ENCODE results near the gene SGTB. TPM values are rescaled to one million over a fixed set of nuclear protein-coding genes. Genes with fewer than 3 reads are reported as not detected.
"Not testable (repeated sequence)": the region's sequence is repeated elsewhere in the genome, so short reads cannot be mapped to it uniquely, and the experiment has no call there.

SGTB gene
- total and polyA plus RNA-seq, 5 experiments from 2014 or later, result 12.5 to 53.8 (median 15.4) TPM

DNA sequence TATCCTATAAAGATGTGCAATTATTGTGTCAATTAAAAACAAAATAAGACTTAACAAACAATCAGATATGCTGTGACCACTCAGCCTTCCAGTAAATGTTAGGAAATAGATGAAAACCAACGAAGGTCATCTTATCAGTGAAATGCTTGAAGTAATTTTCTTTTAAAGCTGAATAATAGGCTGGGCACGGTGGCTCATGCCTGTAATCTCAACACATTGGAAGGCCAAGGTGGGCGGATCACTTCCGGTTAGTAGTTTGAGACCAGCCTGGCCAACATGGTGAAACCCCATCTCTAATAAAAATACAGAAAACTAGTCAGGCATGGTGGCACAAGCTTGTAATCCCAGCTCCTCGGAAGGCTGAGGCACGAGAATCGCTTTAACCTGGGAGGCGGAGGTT, 31.3 kb upstream of the SGTB start:
- DNase-seq (no peak), ATAC-seq (no peak)
- Mint-ChIP-seq H3K4me1 (peaks cover 0 to 8% (median 5%) of the 10 kb centered on the region in 4 donors), H3K27me3 (no peaks in the 10 kb centered on the region), H3K9me3 (peaks cover 0 to 8% (median 0%) of the 10 kb centered on the region in 9 donors), H3K27ac (no peak overlapping the region), H3K4me3 (no peak overlapping the region), H3K36me3 (no peaks in the 10 kb centered on the region)
- POLR2A ChIA-PET, result no interaction called here

DNA sequence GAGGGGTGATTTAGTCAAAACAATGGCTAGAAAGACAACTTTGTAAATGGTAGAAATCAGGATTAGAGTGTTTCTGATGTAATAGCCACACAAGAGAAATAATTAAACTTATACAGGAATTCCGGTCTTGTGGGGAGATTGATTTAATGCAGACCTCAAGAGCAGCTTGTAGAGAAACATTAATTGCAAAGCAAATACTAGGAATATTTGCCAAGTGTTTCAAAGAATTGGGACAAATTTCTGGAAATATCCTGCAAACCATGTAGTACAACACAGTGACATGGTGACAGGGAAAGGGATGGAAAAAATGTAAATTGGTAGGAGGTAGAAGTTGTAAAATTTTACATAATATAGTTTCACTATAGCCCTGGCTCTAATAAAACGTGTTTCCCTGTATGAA, 29.0 kb upstream of the SGTB start:
- Mint-ChIP-seq H3K36me3 (peaks cover 0 to 6% (median 0%) of the 10 kb centered on the region in 3 donors), H3K4me3 (no peak overlapping the region), H3K4me1 (peaks cover 0 to 10% (median 6%) of the 10 kb centered on the region in 4 donors), H3K9me3 (peaks cover 0 to 10% (median 0%) of the 10 kb centered on the region in 9 donors), H3K27me3 (no peaks in the 10 kb centered on the region), H3K27ac (no peak overlapping the region)
- POLR2A ChIA-PET, result no interaction called here
- no peak for ATAC-seq
- no peak for DNase-seq

DNA sequence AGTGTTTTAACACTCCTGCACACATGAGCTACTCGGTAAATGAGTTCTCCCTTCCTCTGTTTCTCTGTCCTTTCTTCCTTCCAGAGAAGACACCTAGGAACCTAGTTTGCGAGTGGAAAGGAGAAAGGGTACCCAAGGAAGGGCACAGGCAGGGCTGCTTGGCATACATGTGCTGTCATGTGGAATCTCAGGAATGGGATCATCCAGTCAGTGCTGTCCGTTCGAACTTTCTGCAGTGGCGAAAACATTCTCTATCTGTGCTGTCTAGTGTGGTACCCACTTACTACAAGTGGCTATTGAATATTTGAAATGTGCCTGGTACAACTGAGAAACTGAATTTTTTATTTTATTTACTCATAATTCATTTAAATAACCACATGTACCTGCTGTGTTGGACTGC, 28.0 kb upstream of the SGTB start:
- peaks cover 0 to 12% (median 6%) of the 10 kb centered on the region in 4 donors for H3K4me1 Mint-ChIP-seq
- H3K27me3 Mint-ChIP-seq, result no peaks in the 10 kb centered on the region
- ATAC-seq (no peak), DNase-seq (no peak)
- H3K27ac Mint-ChIP-seq, result no peak overlapping the region
- POLR2A ChIA-PET, result no interaction called here
- peaks cover 0 to 6% (median 0%) of the 10 kb centered on the region in 3 donors for H3K36me3 Mint-ChIP-seq
- peaks cover 0 to 10% (median 0%) of the 10 kb centered on the region in 9 donors for H3K9me3 Mint-ChIP-seq
- H3K4me3 Mint-ChIP-seq, result no peak overlapping the region

DNA sequence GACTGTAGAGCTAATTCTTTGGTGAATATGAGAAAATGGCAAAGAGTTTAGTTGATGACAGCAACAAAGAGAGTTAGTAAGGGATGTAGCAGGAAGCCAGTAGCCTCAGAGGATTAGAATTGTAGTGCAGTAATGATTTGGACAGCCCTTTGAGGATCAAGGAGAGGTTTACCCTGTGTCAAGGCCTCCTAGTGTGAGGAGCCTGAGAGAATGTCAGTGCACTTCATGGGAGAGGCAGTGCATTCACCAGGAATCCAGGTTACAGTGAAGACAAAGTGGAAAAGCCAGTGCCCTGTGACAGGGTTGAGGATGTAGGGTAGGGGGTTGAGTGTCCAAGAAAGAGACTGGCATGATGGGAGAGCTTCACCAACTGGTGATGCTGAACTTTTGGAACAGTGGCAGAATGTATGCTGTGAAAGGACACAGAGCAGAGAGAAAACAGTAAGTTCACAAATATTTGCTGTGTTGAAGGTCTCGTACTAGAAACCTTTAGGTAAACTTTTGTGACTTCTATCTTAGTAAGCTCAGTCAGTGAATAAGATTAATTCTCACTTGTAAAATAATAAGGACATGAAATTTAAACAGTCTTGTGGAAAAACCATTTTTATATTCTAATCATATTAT, 27.4 kb upstream of the SGTB start:
- Mint-ChIP-seq H3K4me3 (no peak overlapping the region), H3K36me3 (peaks cover 0 to 6% (median 0%) of the 10 kb centered on the region in 3 donors), H3K4me1 (peaks cover 0 to 12% (median 6%) of the 10 kb centered on the region in 4 donors), H3K27me3 (no peaks in the 10 kb centered on the region), H3K27ac (peak overlapping the region in 3 of 10 donors; percentile 10 to 56 (median 25)), H3K9me3 (peaks cover 0 to 10% (median 0%) of the 10 kb centered on the region in 9 donors)
- POLR2A ChIA-PET, result no interaction called here
- ATAC-seq, result no peak
- no peak for DNase-seq

DNA sequence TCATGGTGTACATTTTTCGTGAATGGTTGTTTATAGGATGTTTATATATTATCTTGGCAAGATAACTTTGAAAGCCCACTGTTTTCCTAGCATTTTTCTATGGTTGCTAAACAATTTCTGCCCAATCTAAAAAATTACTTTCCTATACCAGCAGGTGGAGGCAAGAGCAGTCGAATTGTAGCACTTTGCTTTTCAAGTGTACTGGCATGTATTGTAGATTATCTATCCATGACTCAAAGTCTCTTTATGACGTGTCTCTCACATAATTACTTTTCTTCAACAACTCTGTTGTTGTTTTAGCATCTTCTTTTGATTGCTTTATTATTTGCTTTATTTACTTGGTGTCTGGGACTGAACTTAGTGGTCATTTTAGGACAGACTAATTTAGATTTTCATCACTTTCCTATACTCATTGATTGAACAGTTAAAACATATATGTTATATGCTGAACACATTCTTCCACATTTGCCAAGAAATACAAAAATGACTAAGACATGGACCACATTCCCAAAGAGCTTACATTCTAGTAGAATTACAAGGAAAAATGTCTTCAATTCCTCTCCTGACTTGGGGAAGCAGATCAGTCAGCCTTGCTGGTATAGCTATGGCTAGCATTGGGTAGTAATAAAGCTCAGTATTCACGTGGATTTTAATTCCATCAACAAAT, 20.8 kb upstream of the SGTB start:
- ATAC-seq (peak; percentile 46 to 53), DNase-seq (peak in 3 of 10 donors; percentile 15 to 32 (median 25))
- peaks cover 0 to 6% (median 0%) of the 10 kb centered on the region in 3 donors for H3K36me3 Mint-ChIP-seq
- no peaks in the 10 kb centered on the region for H3K27me3 Mint-ChIP-seq
- peak overlapping the region in 1 of 10 donors; percentile 19 for H3K27ac Mint-ChIP-seq
- H3K4me1 Mint-ChIP-seq, result peaks cover 0 to 5% (median 1%) of the 10 kb centered on the region in 4 donors
- H3K4me3 Mint-ChIP-seq, result no peak overlapping the region
- peaks cover 0 to 4% (median 0%) of the 10 kb centered on the region in 9 donors for H3K9me3 Mint-ChIP-seq
- POLR2A ChIA-PET, result no interaction called here

DNA sequence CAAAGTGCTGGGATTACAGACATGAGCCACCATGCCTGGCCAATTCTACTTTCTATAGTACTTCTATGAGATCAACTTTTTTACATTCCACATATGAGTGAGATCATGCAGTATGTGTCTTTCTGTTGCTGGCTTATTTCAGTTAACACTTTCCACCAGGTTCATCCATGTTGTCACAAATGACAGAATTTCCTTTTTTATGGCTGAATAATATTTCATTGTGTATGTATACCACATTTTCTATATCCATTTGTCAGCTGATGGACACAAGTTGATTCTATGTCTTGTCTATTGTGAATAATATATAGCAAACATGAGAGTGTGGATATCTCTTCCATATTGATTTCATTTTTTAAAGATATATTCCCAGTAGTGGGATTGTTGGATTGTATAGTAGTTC, 17.3 kb upstream of the SGTB start:
- peaks cover 4 to 16% (median 11%) of the 10 kb centered on the region in 4 donors for H3K4me1 Mint-ChIP-seq
- ATAC-seq, result no peak
- H3K36me3 Mint-ChIP-seq, result no peaks in the 10 kb centered on the region
- POLR2A ChIA-PET, result interaction anchor here (0.6 kb wide), 1 partner anchor 199 kb away, joined by 3 read pairs; no protein-coding TSS in a partner anchor
- DNase-seq, result no peak
- no peaks in the 10 kb centered on the region for H3K27me3 Mint-ChIP-seq
- H3K9me3 Mint-ChIP-seq, result peaks cover 0 to 4% (median 0%) of the 10 kb centered on the region in 9 donors
- H3K4me3 Mint-ChIP-seq, result no peak overlapping the region
- no peak overlapping the region for H3K27ac Mint-ChIP-seq

DNA sequence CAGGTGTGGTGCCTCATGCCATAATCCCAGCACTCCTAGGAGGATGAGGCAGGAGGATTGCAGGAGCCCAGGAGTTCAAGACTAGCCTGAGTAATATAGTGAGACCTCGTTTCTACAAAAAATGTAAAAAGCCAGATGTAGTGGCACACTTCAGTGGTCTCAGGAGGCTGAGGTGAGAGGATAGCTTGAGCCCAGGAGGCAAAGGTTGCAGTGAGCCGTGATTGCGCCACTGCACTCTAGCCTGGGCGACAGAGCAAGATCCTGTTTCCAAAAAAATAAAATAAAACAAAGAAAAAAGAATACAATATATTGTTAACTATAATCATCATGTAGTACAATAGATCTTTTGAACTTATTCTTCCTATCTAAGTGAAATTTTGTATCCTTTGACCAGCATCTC, 16.4 kb upstream of the SGTB start:
- DNase-seq, result no peak
- Mint-ChIP-seq H3K4me1 (peaks cover 4 to 17% (median 11%) of the 10 kb centered on the region in 4 donors), H3K4me3 (no peak overlapping the region), H3K36me3 (no peaks in the 10 kb centered on the region), H3K27me3 (no peaks in the 10 kb centered on the region), H3K27ac (no peak overlapping the region), H3K9me3 (peaks cover 0 to 4% (median 0%) of the 10 kb centered on the region in 9 donors)
- ATAC-seq, result no peak
- POLR2A ChIA-PET, result interaction anchor here (0.6 kb wide), 1 partner anchor 200 kb away, joined by 3 read pairs; no protein-coding TSS in a partner anchor

DNA sequence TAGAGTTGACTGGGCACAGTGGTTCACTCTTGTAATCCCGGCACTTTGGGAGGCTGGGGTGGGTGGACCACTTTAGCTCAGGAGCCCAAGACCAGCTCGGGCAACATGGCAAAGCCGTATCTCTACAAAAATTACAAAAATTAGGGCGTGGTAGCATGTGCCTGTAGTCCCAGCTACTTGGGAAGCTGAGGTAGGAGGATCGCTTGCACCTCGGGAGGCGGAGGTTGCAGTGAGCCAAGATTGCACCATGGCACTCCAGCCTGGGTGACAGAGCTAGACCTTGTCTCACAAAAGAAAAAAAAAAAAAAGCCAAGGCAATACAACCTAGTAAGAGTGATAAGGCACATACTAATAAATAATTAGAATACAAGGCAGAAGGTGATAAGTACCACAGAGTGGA, 15.9 kb upstream of the SGTB start:
- peaks cover 0 to 4% (median 0%) of the 10 kb centered on the region in 9 donors for H3K9me3 Mint-ChIP-seq
- H3K27ac Mint-ChIP-seq, result no peak overlapping the region
- POLR2A ChIA-PET, result no interaction called here
- no peaks in the 10 kb centered on the region for H3K27me3 Mint-ChIP-seq
- DNase-seq, result no peak
- no peak overlapping the region for H3K4me3 Mint-ChIP-seq
- no peak for ATAC-seq
- H3K36me3 Mint-ChIP-seq, result no peaks in the 10 kb centered on the region
- peaks cover 4 to 17% (median 11%) of the 10 kb centered on the region in 4 donors for H3K4me1 Mint-ChIP-seq

DNA sequence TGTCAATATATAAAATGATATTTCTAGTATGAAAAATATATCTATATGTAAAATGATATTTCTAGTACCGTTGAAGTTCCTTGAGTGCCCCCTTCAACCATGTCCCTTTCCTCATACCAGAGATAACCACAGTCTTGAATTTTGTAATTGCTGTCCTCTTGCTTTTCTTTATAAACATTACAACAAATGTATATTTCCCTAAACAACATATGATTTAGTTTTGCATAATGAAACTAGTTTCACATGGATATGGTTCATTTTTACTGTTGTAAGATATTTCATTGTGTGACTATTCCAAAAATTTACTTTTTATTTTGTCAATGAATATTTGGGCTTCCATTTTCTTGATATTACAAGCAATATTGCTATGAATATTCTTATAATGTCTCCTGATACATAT, 14.1 kb upstream of the SGTB start:
- H3K4me3 Mint-ChIP-seq, result no peak overlapping the region
- H3K9me3 Mint-ChIP-seq, result peaks cover 0 to 4% (median 0%) of the 10 kb centered on the region in 9 donors
- ATAC-seq (no peak), DNase-seq (no peak)
- no peak overlapping the region for H3K27ac Mint-ChIP-seq
- no peaks in the 10 kb centered on the region for H3K36me3 Mint-ChIP-seq
- H3K27me3 Mint-ChIP-seq, result no peaks in the 10 kb centered on the region
- POLR2A ChIA-PET, result no interaction called here
- peaks cover 6 to 17% (median 11%) of the 10 kb centered on the region in 4 donors for H3K4me1 Mint-ChIP-seq

DNA sequence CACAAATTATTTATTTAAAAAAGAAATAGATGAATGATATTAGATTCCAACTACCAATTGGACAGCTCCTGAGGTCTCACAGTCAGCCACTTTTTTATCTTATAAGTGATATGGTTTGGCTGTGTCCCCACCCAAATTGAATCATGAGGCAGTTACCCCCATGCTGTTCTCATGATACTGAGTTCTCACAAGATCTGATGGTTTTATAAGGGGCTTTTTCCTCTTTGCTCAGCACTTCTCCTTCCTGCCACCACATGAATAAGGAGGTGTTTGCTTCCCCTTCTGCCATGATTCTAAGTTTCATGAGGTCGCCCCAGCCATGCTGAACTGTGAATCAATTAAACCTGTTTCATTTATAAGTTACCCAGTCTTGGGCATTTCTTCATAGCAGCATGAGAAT, 13.0 kb upstream of the SGTB start:
- ATAC-seq (no peak), DNase-seq (no peak)
- Mint-ChIP-seq H3K4me1 (peaks cover 5 to 17% (median 11%) of the 10 kb centered on the region in 4 donors), H3K9me3 (peaks cover 0 to 4% (median 0%) of the 10 kb centered on the region in 9 donors), H3K36me3 (no peaks in the 10 kb centered on the region), H3K27me3 (no peaks in the 10 kb centered on the region), H3K4me3 (no peak overlapping the region), H3K27ac (no peak overlapping the region)
- POLR2A ChIA-PET, result no interaction called here

DNA sequence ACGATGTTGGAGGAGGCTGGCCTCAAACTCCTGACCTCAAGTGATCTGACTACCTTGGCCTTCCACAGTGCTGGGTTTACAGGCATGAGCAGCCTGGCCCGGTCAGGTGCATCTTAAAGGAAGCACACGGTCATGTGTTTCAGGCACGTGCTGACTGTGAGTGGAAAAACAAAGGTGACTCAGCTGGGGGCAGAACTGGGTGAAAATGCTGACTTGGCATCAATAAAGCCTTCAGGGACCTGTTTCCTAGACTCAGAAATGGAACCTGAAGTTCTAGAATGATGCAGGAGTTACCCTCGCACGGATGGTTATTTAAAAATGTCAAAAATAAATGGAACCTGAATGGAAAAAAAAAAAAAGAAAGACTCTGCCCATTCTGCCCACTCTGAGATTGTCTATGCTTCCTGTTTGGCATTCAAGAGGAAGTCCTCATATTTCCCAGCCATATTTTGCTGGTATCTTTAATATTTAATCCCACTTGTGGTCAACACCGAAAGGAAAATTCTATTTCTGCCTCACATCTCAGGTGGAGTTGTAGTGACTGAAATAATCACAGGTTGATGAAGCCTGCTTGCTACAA, 12.4 kb upstream of the SGTB start:
- H3K27me3 Mint-ChIP-seq, H3K9me3 Mint-ChIP-seq, H3K4me3 Mint-ChIP-seq, POLR2A ChIA-PET, H3K27ac Mint-ChIP-seq, H3K36me3 Mint-ChIP-seq, DNase-seq, ATAC-seq: not testable (repeated sequence)
- peaks cover 5 to 17% (median 11%) of the 10 kb centered on the region in 4 donors for H3K4me1 Mint-ChIP-seq

DNA sequence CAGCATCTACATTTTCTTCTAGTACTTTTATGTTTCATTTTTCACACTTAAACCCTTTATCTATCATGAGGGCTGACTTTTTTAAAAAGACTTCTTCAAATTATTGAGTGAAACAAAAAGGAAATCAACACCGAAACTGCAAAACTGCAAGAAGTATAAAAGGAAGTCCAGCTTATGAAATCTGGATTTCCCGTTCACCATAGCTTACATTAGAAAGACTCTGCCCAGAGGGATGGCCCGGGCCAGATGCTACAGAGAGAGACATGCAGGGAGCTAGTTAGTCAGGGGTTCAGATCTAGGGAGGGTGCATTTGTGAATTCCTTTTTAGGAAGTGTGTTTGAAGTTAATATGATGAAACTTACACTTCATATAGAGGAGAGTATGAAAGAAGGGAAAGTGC, 10.1 kb upstream of the SGTB start:
- not testable (repeated sequence) for DNase-seq, ATAC-seq, H3K36me3 Mint-ChIP-seq, H3K27ac Mint-ChIP-seq, H3K27me3 Mint-ChIP-seq, H3K4me3 Mint-ChIP-seq, H3K9me3 Mint-ChIP-seq
- POLR2A ChIA-PET, result interaction anchor here (2.4 kb wide), 1 partner anchor 11 kb away, joined by 10 read pairs; the partner anchor contains the start of genes NLN and SGTB
- H3K4me1 Mint-ChIP-seq, result peaks cover 5 to 17% (median 11%) of the 10 kb centered on the region in 4 donors

DNA sequence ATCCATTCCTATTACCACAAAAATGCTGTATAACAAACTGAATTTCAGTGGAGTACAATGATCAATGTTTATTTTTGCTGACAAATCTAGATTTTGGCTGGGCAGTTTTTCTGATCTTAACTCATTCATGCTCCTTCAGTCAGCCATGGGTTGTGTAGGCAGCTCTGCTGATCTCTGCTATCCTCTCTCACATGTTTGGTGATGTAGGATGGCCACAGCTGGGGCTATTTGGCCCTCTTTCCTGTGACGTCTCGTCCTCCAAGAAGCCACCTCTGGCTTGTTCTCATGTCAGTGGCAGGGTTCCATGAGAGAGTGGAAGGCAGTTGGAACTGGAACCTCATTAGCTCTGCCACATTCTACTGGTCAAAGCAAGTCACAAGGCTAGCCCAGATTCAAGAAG, 9.0 kb upstream of the SGTB start:
- ATAC-seq, result no peak
- no peaks in the 10 kb centered on the region for H3K36me3 Mint-ChIP-seq
- H3K27ac Mint-ChIP-seq, result peak overlapping the region in 1 of 10 donors; percentile 22
- DNase-seq, result no peak
- no peaks in the 10 kb centered on the region for H3K9me3 Mint-ChIP-seq
- no peaks in the 10 kb centered on the region for H3K27me3 Mint-ChIP-seq
- peaks cover 5 to 17% (median 11%) of the 10 kb centered on the region in 4 donors for H3K4me1 Mint-ChIP-seq
- no peak overlapping the region for H3K4me3 Mint-ChIP-seq
- POLR2A ChIA-PET, result interaction anchor here (2.4 kb wide), 1 partner anchor 9 kb away, joined by 10 read pairs; the partner anchor contains the start of genes NLN and SGTB
